Liver (tissue), 3 donors: ENCODE results near the gene TLE7.

ENCODE experiments used
- GABPA ChIP-seq, 2 donors: IDR thresholded peaks in 1 of 2; conservative IDR thresholded peaks in 1 of 2; 2 replicates each; pipeline ENCODE4 v1.6.1; 2016; ENCODE audit warnings: antibody characterized with exemption in 2 of 2, mild to moderate bottlenecking in 1 of 2, moderate library complexity in 1 of 2
- JUND ChIP-seq, 2 donors: IDR thresholded peaks; 2 replicates each; pipeline ENCODE4 v1.6.1; 2016; ENCODE audit warnings: antibody characterized with exemption in 2 of 2
- RAD21 ChIP-seq, 2 donors: IDR thresholded peaks; 2 replicates each; pipeline ENCODE4 v1.6.1; 2016; ENCODE audit warnings: antibody characterized with exemption in 2 of 2, mild to moderate bottlenecking in 2 of 2
- REST ChIP-seq: IDR thresholded peaks from 2 replicates; pipeline ENCODE4 v1.6.1; 2016; ENCODE audit warnings: antibody characterized with exemption, mild to moderate bottlenecking
- TF ChIP-seq, protein P1 (sequence below): fragments of 150-350 bp; IDR thresholded peaks from 2 replicates; pipeline ENCODE4 v1.5.1; 2017; ENCODE audit warnings: improper control_type of control experiment, low read depth, low read length; ENCODE audit not compliant: missing input control
- TF ChIP-seq, protein P2 (sequence below): IDR thresholded peaks from 2 replicates; pipeline ENCODE4 v1.6.1; 2016; ENCODE audit warnings: antibody characterized with exemption
- donor health status: healthy.
- donor health status: healthy.

DNA sequence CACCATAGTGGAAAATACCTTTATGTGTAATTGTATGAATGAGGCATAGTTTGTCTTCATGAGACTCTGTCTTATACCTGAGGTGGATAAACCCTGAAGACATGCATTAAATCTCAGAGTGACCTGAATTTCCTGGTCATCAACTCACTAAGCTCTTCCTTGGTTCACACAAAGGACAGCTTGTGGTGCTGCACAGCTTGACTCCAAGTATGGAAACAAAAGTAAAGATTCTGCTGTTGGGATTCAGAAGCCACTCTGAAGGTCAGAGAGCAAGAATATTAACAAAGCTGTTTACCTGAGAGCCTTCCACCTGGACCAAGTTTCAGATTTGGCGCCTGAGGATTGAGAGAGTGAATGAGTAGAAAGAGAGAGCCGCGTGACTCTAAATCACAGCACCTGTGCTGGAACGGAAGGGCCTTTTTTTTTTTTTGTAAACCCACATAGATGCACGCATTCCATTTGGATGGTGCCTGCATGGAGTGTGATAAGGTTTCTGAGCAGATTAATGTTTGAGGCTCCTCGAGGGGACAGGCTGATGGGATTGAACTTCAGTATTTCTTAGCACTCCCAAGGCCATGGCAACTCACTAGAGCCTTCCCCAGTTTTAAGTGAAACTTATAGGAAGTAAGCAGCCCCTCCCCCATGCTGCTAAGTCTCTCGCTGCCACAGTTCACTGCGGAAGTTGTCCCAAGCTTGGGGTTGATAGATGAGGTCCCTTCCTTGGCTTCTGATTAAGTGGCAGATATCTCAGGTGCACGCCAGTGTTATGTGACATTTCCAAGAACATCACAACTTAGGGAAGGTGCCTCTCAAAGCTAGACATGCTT, 54.6 kb downstream of the TLE7 start:
- no peak for TF ChIP-seq JUND (IDR thresholded peaks at IDR 0.05)
- TF ChIP-seq GABPA (IDR thresholded peaks at IDR 0.05 in 1 of 2, conservative IDR thresholded peaks at IDR 0.05 in 1 of 2), result no peak
- TF ChIP-seq REST, result no peak
- TF ChIP-seq, protein P1, sequence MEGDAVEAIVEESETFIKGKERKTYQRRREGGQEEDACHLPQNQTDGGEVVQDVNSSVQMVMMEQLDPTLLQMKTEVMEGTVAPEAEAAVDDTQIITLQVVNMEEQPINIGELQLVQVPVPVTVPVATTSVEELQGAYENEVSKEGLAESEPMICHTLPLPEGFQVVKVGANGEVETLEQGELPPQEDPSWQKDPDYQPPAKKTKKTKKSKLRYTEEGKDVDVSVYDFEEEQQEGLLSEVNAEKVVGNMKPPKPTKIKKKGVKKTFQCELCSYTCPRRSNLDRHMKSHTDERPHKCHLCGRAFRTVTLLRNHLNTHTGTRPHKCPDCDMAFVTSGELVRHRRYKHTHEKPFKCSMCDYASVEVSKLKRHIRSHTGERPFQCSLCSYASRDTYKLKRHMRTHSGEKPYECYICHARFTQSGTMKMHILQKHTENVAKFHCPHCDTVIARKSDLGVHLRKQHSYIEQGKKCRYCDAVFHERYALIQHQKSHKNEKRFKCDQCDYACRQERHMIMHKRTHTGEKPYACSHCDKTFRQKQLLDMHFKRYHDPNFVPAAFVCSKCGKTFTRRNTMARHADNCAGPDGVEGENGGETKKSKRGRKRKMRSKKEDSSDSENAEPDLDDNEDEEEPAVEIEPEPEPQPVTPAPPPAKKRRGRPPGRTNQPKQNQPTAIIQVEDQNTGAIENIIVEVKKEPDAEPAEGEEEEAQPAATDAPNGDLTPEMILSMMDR, result no peak
- TF ChIP-seq RAD21 (IDR thresholded peaks at IDR 0.05), result no peak
- TF ChIP-seq, protein P2, sequence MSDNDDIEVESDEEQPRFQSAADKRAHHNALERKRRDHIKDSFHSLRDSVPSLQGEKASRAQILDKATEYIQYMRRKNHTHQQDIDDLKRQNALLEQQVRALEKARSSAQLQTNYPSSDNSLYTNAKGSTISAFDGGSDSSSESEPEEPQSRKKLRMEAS, result no peak
